Effector memory CD4-positive, alpha-beta T cell (primary cell): Measurements from ENCODE around the gene CSRNP2.

Experiments
- DNase-seq, 3 donors: peaks; one replicate each; pipeline ENCODE4 v3.0.0-alpha.2; 2020
- H3K27ac ChIP-seq: 2 replicates; pipeline ENCODE4 v1.7.0; 2013; ENCODE audit warnings: mild to moderate bottlenecking, low read length, moderate library complexity; ENCODE audit not compliant: insufficient read depth, poor library complexity, severe bottlenecking
- H3K27me3 ChIP-seq: replicated peaks from 2 replicates; pipeline ENCODE4 v1.7.0; 2013; ENCODE audit warnings: mild to moderate bottlenecking, low read length; ENCODE audit not compliant: insufficient read depth, control insufficient read depth, poor library complexity, severe bottlenecking
- H3K36me3 ChIP-seq: 2 replicates; pipeline ENCODE4 v1.7.0; 2013; ENCODE audit warnings: mild to moderate bottlenecking, low read length, moderate library complexity; ENCODE audit not compliant: control insufficient read depth, insufficient read depth
- H3K4me1 ChIP-seq: 2 replicates; pipeline ENCODE4 v1.7.0; 2013; ENCODE audit warnings: low read length, mild to moderate bottlenecking; ENCODE audit not compliant: control insufficient read depth, insufficient read depth, poor library complexity, severe bottlenecking
- H3K4me3 ChIP-seq: 2 replicates; pipeline ENCODE4 v1.7.0; 2013; ENCODE audit warnings: low read length, low read depth, mild to moderate bottlenecking; ENCODE audit not compliant: insufficient read depth, poor library complexity, severe bottlenecking
- H3K9me3 ChIP-seq: 2 replicates; pipeline ENCODE4 v1.7.0; 2013; ENCODE audit warnings: mild to moderate bottlenecking, low read length, moderate library complexity; ENCODE audit not compliant: control insufficient read depth
- total RNA-seq, 3 donors: gene quantifications; one replicate each; lab custom pipeline; 2026; lab: John Stamatoyannopoulos, UW

Gene CSRNP2
- 23.9 to 32.7 (median 30.8) reads per million in 3 donors for total RNA-seq

GRCh38 chr12:51083126-51083833, at the start of gene CSRNP2:
Gene CSRNP2, minus strand, starts transcription at chr12:51083596. Its CDS starts 7,035 bp downstream, at chr12:51076561.
- Histone ChIP-seq H3K9me3 (no peaks in the 10 kb centered on the region), H3K4me1 (peaks cover 10% of the 10 kb centered on the region)

GRCh38 chr12:51132693-51133092, 49.3 kb upstream of the CSRNP2 start:
- H3K36me3 ChIP-seq, result no peaks in the 10 kb centered on the region
- no peak overlapping the region for H3K4me3 ChIP-seq
- no peaks in the 10 kb centered on the region for H3K27me3 ChIP-seq
- H3K4me1 ChIP-seq, result no peaks in the 10 kb centered on the region
- no peak for DNase-seq
- no peaks in the 10 kb centered on the region for H3K9me3 ChIP-seq
- no peak overlapping the region for H3K27ac ChIP-seq

More at GRCh38 chr12:51083126-51083833, at the start of gene CSRNP2:
- Histone ChIP-seq H3K27me3 (no peaks in the 10 kb centered on the region), H3K27ac (peak within 1 kb of the TSS; percentile 80), H3K36me3 (no peaks in the 10 kb centered on the region), H3K4me3 (peak within 1 kb of the TSS; percentile 99)
- peak; percentile 90 to 94 (median 91) for DNase-seq

GRCh38 chr12:51131745-51132521, 48.5 kb upstream of the CSRNP2 start:
- Histone ChIP-seq H3K9me3 (no peaks in the 10 kb centered on the region), H3K4me1 (no peaks in the 10 kb centered on the region), H3K4me3 (no peak overlapping the region), H3K27me3 (no peaks in the 10 kb centered on the region), H3K27ac (no peak overlapping the region), H3K36me3 (no peaks in the 10 kb centered on the region)
- DNase-seq, result no peak

- DNase-seq, result no peak
- Histone ChIP-seq H3K36me3 (no peaks in the 10 kb centered on the region), H3K9me3 (no peaks in the 10 kb centered on the region), H3K4me3 (no peak overlapping the region), H3K27ac (no peak overlapping the region), H3K27me3 (no peaks in the 10 kb centered on the region), H3K4me1 (no peaks in the 10 kb centered on the region)
These were observed 45.5 kb upstream of the CSRNP2 start for GRCh38 chr12:51128919-51129318.

GRCh38 chr12:51127050-51127729, 43.8 kb upstream of the CSRNP2 start:
- Histone ChIP-seq H3K9me3 (no peaks in the 10 kb centered on the region), H3K4me3 (no peak overlapping the region), H3K27ac (no peak overlapping the region), H3K4me1 (no peaks in the 10 kb centered on the region), H3K36me3 (no peaks in the 10 kb centered on the region), H3K27me3 (no peaks in the 10 kb centered on the region)
- DNase-seq, result no peak

GRCh38 chr12:51126297-51126696, 42.9 kb upstream of the CSRNP2 start:
- no peaks in the 10 kb centered on the region for H3K27me3 ChIP-seq
- H3K36me3 ChIP-seq, result no peaks in the 10 kb centered on the region
- no peaks in the 10 kb centered on the region for H3K9me3 ChIP-seq
- H3K27ac ChIP-seq, result no peak overlapping the region
- no peak for DNase-seq
- no peak overlapping the region for H3K4me3 ChIP-seq
- H3K4me1 ChIP-seq, result no peaks in the 10 kb centered on the region

GRCh38 chr12:51124504-51124903, 41.1 kb upstream of the CSRNP2 start:
- Histone ChIP-seq H3K9me3 (no peaks in the 10 kb centered on the region), H3K4me1 (no peaks in the 10 kb centered on the region), H3K27me3 (no peaks in the 10 kb centered on the region), H3K36me3 (no peaks in the 10 kb centered on the region), H3K4me3 (no peak overlapping the region), H3K27ac (no peak overlapping the region)
- no peak for DNase-seq

GRCh38 chr12:51122844-51123243, 39.4 kb upstream of the CSRNP2 start:
- Histone ChIP-seq H3K9me3 (no peaks in the 10 kb centered on the region), H3K4me1 (no peaks in the 10 kb centered on the region), H3K27ac (no peak overlapping the region), H3K4me3 (no peak overlapping the region), H3K27me3 (no peaks in the 10 kb centered on the region), H3K36me3 (peaks cover 2% of the 10 kb centered on the region)
- no peak for DNase-seq

GRCh38 chr12:51118706-51119105, 35.3 kb upstream of the CSRNP2 start:
- Histone ChIP-seq H3K27me3 (no peaks in the 10 kb centered on the region), H3K36me3 (peaks cover 16% of the 10 kb centered on the region), H3K4me3 (no peak overlapping the region), H3K9me3 (no peaks in the 10 kb centered on the region), H3K27ac (no peak overlapping the region), H3K4me1 (no peaks in the 10 kb centered on the region)
- no peak for DNase-seq

- no peak overlapping the region for H3K27ac ChIP-seq
- H3K9me3 ChIP-seq, result no peaks in the 10 kb centered on the region
- no peaks in the 10 kb centered on the region for H3K4me1 ChIP-seq
- DNase-seq, result no peak
- no peaks in the 10 kb centered on the region for H3K27me3 ChIP-seq
- no peak overlapping the region for H3K4me3 ChIP-seq
- H3K36me3 ChIP-seq, result peaks cover 24% of the 10 kb centered on the region
These were observed 32.1 kb upstream of the CSRNP2 start for GRCh38 chr12:51115533-51115932.
